Thoracic aorta (tissue), 2 donors: Measurements from ENCODE around the gene P2RX1. TPM values are rescaled to one million over a fixed set of nuclear protein-coding genes. Genes with fewer than 3 reads are reported as not detected.

Experiments used
- ATAC-seq: fragments of 150-250 bp; one replicate; pipeline ENCODE4 v1.8.0; 2017; ENCODE audit warnings: low read depth; ENCODE audit not compliant: insufficient number of reproducible peaks, low FRiP score
- DNase-seq: peaks from one replicate; pipeline ENCODE4 v3.0.0-alpha.2; 2020; ENCODE audit warnings: low spot score
- H3K27ac ChIP-seq, 2 donors: fragments of 200-600 bp; sonication (generic); 1 replicate in 1 of 2; 2 replicates in 1 of 2; pipeline ENCODE4 v1.5.1; 2016; ENCODE audit warnings: mild to moderate bottlenecking in 2 of 2, moderate library complexity in 2 of 2
- H3K27me3 ChIP-seq: fragments of 200-600 bp; sonication (generic); replicated peaks from 2 replicates; pipeline ENCODE4 v1.6.0; 2016; ENCODE audit warnings: mild to moderate bottlenecking; ENCODE audit not compliant: insufficient read depth
- H3K36me3 ChIP-seq: fragments of 200-600 bp; sonication (generic); one replicate; pipeline ENCODE4 v1.5.1; 2016
- H3K4me1 ChIP-seq, 2 donors: fragments of 200-600 bp; sonication (generic); 1 replicate in 1 of 2; 2 replicates in 1 of 2; pipeline versions ENCODE4 v1.5.1 to v1.6.0; 2016; ENCODE audit warnings: low read depth in 2 of 2, mild to moderate bottlenecking in 1 of 2; ENCODE audit not compliant: control insufficient read depth in 1 of 2
- H3K4me3 ChIP-seq: fragments of 200-600 bp; sonication (generic); 2 replicates; pipeline ENCODE4 v1.5.1; 2016; ENCODE audit warnings: mild to moderate bottlenecking
- H3K9me3 ChIP-seq: fragments of 200-600 bp; sonication (generic); 2 replicates; pipeline ENCODE4 v1.5.1; 2016
- total RNA-seq, 2 donors: library from RNA; depleted of rRNA; stranded (reverse); fragments of >200 nt; gene quantifications; one replicate each; pipeline versions ENCODE4 v1.1.0 to v1.2.3, GENCODE V29; 2016
- TF ChIP-seq, protein P1 (sequence below): fragments of 200-600 bp; sonication (generic); IDR thresholded peaks from one replicate; pipeline ENCODE4 v1.5.1; 2019; ENCODE audit warnings: antibody characterized with exemption

P2RX1 gene
- total RNA-seq, 2 donors from 2014 or later, result 0.63 to 7.3 TPM

DNA sequence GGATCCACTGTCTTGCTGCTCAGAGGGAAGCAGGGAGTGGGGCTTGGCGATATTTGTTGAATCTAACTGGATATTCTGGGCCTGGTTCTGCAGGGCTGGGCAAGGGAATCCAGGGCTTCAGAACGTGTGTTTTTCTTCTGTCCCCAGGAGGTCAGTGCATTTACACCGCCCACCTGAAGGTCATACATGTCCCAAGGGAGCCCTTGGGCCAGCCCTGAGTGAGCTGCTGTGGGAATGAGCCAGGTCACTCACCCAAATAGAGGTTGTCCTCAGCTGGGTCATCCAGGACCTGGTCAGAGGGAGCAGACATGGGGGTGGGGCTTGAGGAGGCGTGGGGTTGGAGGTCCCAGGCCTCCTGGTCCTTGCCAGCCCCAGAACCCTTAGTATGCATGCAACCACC lies 34.0 kb downstream of the P2RX1 start:
- Histone ChIP-seq H3K27me3 (no peaks in the 10 kb centered on the region), H3K4me3 (no peak overlapping the region), H3K4me1 (peaks cover 0 to 10% of the 10 kb centered on the region in 2 donors), H3K27ac (no peak overlapping the region), H3K9me3 (no peaks in the 10 kb centered on the region), H3K36me3 (no peaks in the 10 kb centered on the region)
- DNase-seq (no peak), ATAC-seq (no peak)
- TF ChIP-seq, protein P1, sequence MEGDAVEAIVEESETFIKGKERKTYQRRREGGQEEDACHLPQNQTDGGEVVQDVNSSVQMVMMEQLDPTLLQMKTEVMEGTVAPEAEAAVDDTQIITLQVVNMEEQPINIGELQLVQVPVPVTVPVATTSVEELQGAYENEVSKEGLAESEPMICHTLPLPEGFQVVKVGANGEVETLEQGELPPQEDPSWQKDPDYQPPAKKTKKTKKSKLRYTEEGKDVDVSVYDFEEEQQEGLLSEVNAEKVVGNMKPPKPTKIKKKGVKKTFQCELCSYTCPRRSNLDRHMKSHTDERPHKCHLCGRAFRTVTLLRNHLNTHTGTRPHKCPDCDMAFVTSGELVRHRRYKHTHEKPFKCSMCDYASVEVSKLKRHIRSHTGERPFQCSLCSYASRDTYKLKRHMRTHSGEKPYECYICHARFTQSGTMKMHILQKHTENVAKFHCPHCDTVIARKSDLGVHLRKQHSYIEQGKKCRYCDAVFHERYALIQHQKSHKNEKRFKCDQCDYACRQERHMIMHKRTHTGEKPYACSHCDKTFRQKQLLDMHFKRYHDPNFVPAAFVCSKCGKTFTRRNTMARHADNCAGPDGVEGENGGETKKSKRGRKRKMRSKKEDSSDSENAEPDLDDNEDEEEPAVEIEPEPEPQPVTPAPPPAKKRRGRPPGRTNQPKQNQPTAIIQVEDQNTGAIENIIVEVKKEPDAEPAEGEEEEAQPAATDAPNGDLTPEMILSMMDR, result no peak

DNA sequence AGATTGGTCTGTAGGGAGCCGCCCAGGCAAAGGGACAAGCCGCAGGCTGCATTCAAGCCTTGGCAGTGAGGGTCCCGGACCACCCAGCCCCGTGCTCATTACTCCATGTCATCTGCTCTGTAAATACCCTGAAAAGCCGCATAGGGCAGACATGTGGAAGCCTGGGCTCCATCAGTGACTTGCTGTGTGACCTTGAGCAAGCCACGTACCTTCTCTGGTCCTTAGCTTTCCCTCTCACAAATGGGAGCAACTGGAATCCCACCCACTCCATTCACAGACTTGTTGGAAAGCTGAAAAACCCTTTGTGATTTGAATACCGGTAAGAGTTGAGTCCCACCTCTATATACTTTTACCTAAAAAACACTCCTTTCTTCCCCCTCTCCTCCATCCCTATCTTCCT lies 35.3 kb downstream of the P2RX1 start:
- Histone ChIP-seq H3K4me3 (no peak overlapping the region), H3K27me3 (no peaks in the 10 kb centered on the region), H3K36me3 (no peaks in the 10 kb centered on the region), H3K27ac (no peak overlapping the region), H3K4me1 (peaks cover 0 to 10% of the 10 kb centered on the region in 2 donors), H3K9me3 (no peaks in the 10 kb centered on the region)
- ATAC-seq (no peak), DNase-seq (no peak)
- TF ChIP-seq, protein P1, result no peak

DNA sequence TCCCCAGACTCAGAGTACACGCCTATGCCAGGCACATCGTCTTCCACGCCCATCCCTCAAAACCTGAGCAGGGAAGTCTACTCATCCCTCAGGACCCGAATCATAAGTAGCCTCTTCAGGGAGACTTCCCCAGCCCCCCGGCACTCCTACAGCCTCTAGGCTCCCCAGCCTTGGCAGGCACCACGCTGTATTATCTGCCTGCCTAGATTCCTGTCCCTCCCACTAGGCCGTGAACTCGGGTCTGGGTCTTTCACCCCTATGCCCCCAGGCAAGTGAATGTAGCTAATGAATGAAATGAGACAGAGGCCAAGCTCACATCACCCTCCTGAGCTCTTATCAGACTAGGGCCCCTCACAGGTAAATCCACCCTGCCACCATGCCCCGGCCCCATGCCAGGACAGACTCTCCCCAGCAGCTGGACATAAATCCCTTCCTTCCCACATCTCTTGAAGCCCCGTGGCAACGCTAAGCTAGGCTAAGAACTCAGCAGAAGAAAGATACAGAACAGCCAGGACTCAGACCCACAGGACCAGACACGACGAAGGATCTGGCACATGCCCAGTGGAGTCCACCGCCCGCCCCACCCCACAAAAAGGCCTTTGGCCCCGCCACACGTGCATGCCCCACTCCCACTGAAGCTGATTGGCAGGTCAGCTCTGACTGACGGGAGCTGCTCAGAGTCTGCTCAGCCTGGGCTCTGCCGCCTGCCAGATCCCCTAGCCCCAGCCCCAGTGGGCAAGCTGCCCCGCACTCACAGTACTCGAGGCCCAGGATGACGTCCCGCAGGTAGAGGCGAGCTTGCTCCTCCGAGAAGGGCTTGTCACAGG lies 36.5 kb downstream of the P2RX1 start:
- Histone ChIP-seq H3K9me3 (no peaks in the 10 kb centered on the region), H3K4me3 (no peak overlapping the region), H3K36me3 (no peaks in the 10 kb centered on the region), H3K4me1 (peaks cover 0 to 10% of the 10 kb centered on the region in 2 donors), H3K27ac (no peak overlapping the region), H3K27me3 (no peaks in the 10 kb centered on the region)
- ATAC-seq (no peak), DNase-seq (no peak)
- TF ChIP-seq, protein P1, result no peak

DNA sequence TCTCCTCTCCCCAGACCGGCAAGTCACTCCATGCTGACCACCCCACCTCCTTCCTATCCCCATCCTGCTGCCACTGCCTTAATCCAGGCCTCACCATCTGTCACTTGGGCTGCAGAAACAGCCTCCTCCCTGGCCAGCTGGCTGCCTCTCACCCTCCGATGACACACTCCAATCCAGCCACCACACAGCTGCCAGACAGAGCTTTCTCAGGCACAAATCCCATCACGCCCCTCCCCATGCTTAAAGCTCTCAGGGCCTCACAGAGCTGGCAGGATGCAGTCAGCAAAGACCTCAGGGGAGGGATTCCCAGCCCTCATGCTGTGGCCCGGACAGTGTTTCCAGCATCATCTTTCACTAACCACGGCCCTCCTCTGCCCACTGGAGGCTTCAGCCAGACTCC lies 37.1 kb downstream of the P2RX1 start:
- Histone ChIP-seq H3K27me3 (no peaks in the 10 kb centered on the region), H3K9me3 (no peaks in the 10 kb centered on the region), H3K27ac (no peak overlapping the region), H3K4me1 (peaks cover 0 to 10% of the 10 kb centered on the region in 2 donors), H3K36me3 (no peaks in the 10 kb centered on the region), H3K4me3 (no peak overlapping the region)
- DNase-seq (no peak), ATAC-seq (no peak)
- TF ChIP-seq, protein P1, result no peak

DNA sequence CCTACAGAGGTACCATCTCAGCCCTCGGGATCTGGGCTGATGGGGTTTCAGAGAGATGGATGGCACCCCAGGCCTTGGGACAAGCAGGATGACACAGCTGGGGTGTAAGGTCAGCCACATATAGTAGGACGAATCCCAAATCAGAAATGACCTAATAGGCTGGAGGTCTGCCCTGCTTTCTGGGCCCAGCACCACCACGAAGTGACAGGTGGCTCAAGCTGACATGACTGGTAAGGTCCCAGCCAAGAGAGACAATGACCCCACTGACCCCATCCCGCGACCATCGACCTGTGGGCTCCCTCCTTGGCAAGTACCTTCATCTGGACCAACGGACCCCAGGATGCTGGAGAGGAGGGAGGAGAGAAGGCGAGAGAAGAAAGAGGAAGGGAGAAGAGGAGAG lies 39.0 kb downstream of the P2RX1 start:
- Histone ChIP-seq H3K9me3 (no peaks in the 10 kb centered on the region), H3K27ac (no peak overlapping the region), H3K4me1 (peaks cover 0 to 10% of the 10 kb centered on the region in 2 donors), H3K4me3 (no peak overlapping the region), H3K36me3 (peaks cover 4% of the 10 kb centered on the region), H3K27me3 (no peaks in the 10 kb centered on the region)
- TF ChIP-seq, protein P1, result no peak
- DNase-seq (no peak), ATAC-seq (no peak)
